LHCN-M2 (cell line): ENCODE data around the gene BARX2. TPM values are rescaled to one million over a fixed set of nuclear protein-coding genes. Genes with fewer than 3 reads are reported as not detected.

Experiments
- total RNA-seq: library from RNA; depleted of rRNA; stranded (reverse); fragments of >200 nt; gene quantifications from 2 replicates; pipeline ENCODE4 v1.2.3, GENCODE V29; 2014; rRNA removed

The BARX2 gene
- total RNA-seq, 1 experiment from 2014 or later, result not detected

Other genes with a start within 250 kb of the BARX2 start
- 6.7 and 9.3 TPM in 2 replicates for gene ARHGAP32, start 183.5 kb upstream of the BARX2 start, total RNA-seq